ENCODE measurements around the gene HS3ST4.
A peak's percentile ranks its signal among the peaks of the same experiment; 100 is the strongest.

HS3ST4 gene

DNA sequence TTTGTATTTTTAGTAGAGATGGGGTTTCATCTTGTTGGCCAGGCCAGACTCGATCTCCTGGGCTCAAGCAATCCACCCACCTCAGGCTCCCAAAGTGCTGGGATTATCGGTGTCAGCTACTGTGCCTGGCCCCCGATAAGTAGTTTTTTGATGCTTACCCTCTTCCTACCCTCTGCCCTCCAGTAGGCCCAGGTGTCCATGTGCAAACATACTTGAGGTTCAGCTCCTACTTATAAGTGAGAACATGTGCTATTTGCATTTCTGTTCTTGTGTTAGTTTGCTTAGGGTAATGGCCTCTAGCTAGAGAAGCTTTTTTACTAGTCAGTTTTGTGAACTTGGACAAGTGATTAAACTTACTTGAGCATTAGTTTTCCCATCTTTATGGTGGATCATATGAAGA, 136.8 kb downstream of the HS3ST4 start:
- no peaks in the 10 kb centered on the region for H3K36me3 ChIP-seq
- no peak overlapping the region for H3K27ac ChIP-seq
- no peaks in the 10 kb centered on the region for H3K9me3 ChIP-seq
- TF ChIP-seq, protein P1, sequence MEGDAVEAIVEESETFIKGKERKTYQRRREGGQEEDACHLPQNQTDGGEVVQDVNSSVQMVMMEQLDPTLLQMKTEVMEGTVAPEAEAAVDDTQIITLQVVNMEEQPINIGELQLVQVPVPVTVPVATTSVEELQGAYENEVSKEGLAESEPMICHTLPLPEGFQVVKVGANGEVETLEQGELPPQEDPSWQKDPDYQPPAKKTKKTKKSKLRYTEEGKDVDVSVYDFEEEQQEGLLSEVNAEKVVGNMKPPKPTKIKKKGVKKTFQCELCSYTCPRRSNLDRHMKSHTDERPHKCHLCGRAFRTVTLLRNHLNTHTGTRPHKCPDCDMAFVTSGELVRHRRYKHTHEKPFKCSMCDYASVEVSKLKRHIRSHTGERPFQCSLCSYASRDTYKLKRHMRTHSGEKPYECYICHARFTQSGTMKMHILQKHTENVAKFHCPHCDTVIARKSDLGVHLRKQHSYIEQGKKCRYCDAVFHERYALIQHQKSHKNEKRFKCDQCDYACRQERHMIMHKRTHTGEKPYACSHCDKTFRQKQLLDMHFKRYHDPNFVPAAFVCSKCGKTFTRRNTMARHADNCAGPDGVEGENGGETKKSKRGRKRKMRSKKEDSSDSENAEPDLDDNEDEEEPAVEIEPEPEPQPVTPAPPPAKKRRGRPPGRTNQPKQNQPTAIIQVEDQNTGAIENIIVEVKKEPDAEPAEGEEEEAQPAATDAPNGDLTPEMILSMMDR (IDR thresholded peaks at IDR 0.05), result no peak
- intact Hi-C loops (cut with DNase I; ENCODE audit: low total_unique reads), result no loop called here
- H3K4me1 ChIP-seq, result no peaks in the 10 kb centered on the region
- no peak for DNase-seq
- no peak overlapping the region for H3K4me3 ChIP-seq
- H3K27me3 ChIP-seq, result no peaks in the 10 kb centered on the region

- intact Hi-C loops (cut with DNase I; ENCODE audit: low total_unique reads), result no loop called here
- H3K27me3 ChIP-seq, result no peaks in the 10 kb centered on the region
- no peak for DNase-seq
- H3K36me3 ChIP-seq, result no peaks in the 10 kb centered on the region
- H3K9me3 ChIP-seq, result no peaks in the 10 kb centered on the region
- H3K4me1 ChIP-seq, result no peaks in the 10 kb centered on the region
- no peak overlapping the region for H3K4me3 ChIP-seq
- TF ChIP-seq, protein P1 (IDR thresholded peaks at IDR 0.05), result no peak
- no peak overlapping the region for H3K27ac ChIP-seq
Measured at GRCh38 chr16:25832291-25832690, 140.5 kb downstream of the HS3ST4 start.

GRCh38 chr16:25834101-25834500, 142.3 kb downstream of the HS3ST4 start:
- Histone ChIP-seq H3K27ac (no peak overlapping the region), H3K36me3 (no peaks in the 10 kb centered on the region), H3K9me3 (no peaks in the 10 kb centered on the region), H3K27me3 (no peaks in the 10 kb centered on the region), H3K4me1 (peaks cover 0 to 3% (median 1%) of the 10 kb centered on the region in 4 donors), H3K4me3 (no peak overlapping the region)
- intact Hi-C loops (cut with DNase I; ENCODE audit: low total_unique reads), result no loop called here
- no peak for DNase-seq
- TF ChIP-seq, protein P1 (IDR thresholded peaks at IDR 0.05), result no peak

- no peaks in the 10 kb centered on the region for H3K27me3 ChIP-seq
- intact Hi-C loops (cut with DNase I; ENCODE audit: low total_unique reads), result no loop called here
- no peak overlapping the region for H3K4me3 ChIP-seq
- TF ChIP-seq, protein P1 (IDR thresholded peaks at IDR 0.05), result no peak
- H3K4me1 ChIP-seq, result peaks cover 0 to 3% (median 1%) of the 10 kb centered on the region in 4 donors
- no peaks in the 10 kb centered on the region for H3K36me3 ChIP-seq
- H3K27ac ChIP-seq, result no peak overlapping the region
- H3K9me3 ChIP-seq, result no peaks in the 10 kb centered on the region
- no peak for DNase-seq
Measured at GRCh38 chr16:25835126-25835525, 143.4 kb downstream of the HS3ST4 start.

GRCh38 chr16:25838724-25839186, 147.0 kb downstream of the HS3ST4 start:
- TF ChIP-seq, protein P1 (IDR thresholded peaks at IDR 0.05), result peak; percentile 54
- Histone ChIP-seq H3K9me3 (no peaks in the 10 kb centered on the region), H3K4me3 (no peak overlapping the region), H3K4me1 (peaks cover 0 to 3% (median 1%) of the 10 kb centered on the region in 4 donors), H3K27me3 (no peaks in the 10 kb centered on the region), H3K27ac (no peak overlapping the region), H3K36me3 (no peaks in the 10 kb centered on the region)
- intact Hi-C loops (cut with DNase I; ENCODE audit: low total_unique reads), result no loop called here
- no peak for DNase-seq

DNA sequence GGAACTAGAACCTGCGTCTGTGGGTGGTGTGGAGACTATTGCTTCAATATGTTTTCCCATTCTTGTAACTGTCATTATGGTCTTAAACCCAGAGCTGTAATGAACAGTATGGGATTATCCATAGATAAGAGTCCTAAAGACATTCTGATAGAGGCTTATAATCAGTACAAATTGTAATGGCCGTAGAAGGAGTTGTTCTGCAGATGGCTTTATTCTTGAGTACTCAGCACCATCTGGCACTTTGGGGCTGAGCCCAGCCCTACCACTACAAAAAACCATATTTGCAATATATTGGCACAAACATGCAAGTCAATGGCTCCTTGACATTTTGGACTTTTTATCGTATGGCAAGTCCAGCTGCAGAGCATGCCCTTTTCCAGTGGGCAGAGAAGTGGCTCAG, 150.0 kb downstream of the HS3ST4 start:
- Histone ChIP-seq H3K4me1 (peaks cover 0 to 3% (median 1%) of the 10 kb centered on the region in 4 donors), H3K27me3 (no peaks in the 10 kb centered on the region), H3K9me3 (no peaks in the 10 kb centered on the region), H3K4me3 (no peak overlapping the region), H3K36me3 (no peaks in the 10 kb centered on the region), H3K27ac (no peak overlapping the region)
- TF ChIP-seq, protein P1 (IDR thresholded peaks at IDR 0.05), result no peak
- DNase-seq, result no peak
- intact Hi-C loops (cut with DNase I; ENCODE audit: low total_unique reads), result no loop called here

Measured in tibial artery (tissue), 4 donors.